HepG2 (cell line): ENCODE measurements around the gene CISH. TPM values are rescaled to one million over a fixed set of nuclear protein-coding genes. Genes with fewer than 3 reads are reported as not detected.

Experiments
- ARNT2 ChIP-seq: sonication (generic); formaldehyde crosslinking; IDR thresholded peaks from 2 replicates; pipeline ENCODE4 v1.8.0; 2022; ENCODE audit warnings: mild to moderate bottlenecking, low read depth, missing genetic modification reagents, moderate library complexity
- CENPBD1 ChIP-seq: sonication (generic); formaldehyde crosslinking; IDR thresholded peaks from 2 replicates; pipeline ENCODE4 v1.8.0; 2022; ENCODE audit warnings: missing genetic modification reagents, low read depth, mild to moderate bottlenecking, borderline replicate concordance
- DBP ChIP-seq: sonication (generic); formaldehyde crosslinking; IDR thresholded peaks from 2 replicates; pipeline ENCODE4 v1.4.0; 2020; ENCODE audit warnings: missing genetic modification reagents; ENCODE audit errors: not compliant biosample characterization
- ETV5 ChIP-seq: IDR thresholded peaks from 2 replicates; pipeline ENCODE4 v1.6.1; 2018; ENCODE audit warnings: missing biosample characterization, missing genetic modification reagents, inconsistent platforms, borderline replicate concordance
- FOXP4 ChIP-seq: sonication (generic); formaldehyde crosslinking; IDR thresholded peaks from 2 replicates; pipeline ENCODE4 v1.4.0; 2020; ENCODE audit warnings: missing genetic modification reagents
- HIC2 ChIP-seq: sonication (generic); formaldehyde crosslinking; IDR thresholded peaks from 2 replicates; pipeline ENCODE4 v1.9.0; 2022; ENCODE audit warnings: low read depth, missing genetic modification reagents
- HOXA3 ChIP-seq: sonication (generic); formaldehyde crosslinking; IDR thresholded peaks from 2 replicates; pipeline ENCODE4 v1.5.0; 2020; ENCODE audit warnings: missing genetic modification reagents
- MLX ChIP-seq: IDR thresholded peaks from 2 replicates; pipeline ENCODE4 v1.6.1; 2016
- MTF1 ChIP-seq: sonication (generic); formaldehyde crosslinking; IDR thresholded peaks from 2 replicates; pipeline ENCODE4 v1.5.0; 2020; ENCODE audit warnings: missing genetic modification reagents
- MXD4 ChIP-seq: IDR thresholded peaks from 2 replicates; pipeline ENCODE4 v1.6.1; 2016; ENCODE audit warnings: mild to moderate bottlenecking, missing biosample characterization, missing genetic modification reagents
- NRL ChIP-seq: sonication (generic); formaldehyde crosslinking; IDR thresholded peaks from 2 replicates; pipeline ENCODE4 v1.5.0; 2020; ENCODE audit warnings: missing genetic modification reagents, mild to moderate bottlenecking, moderate library complexity, borderline replicate concordance
- REL ChIP-seq: sonication (generic); formaldehyde crosslinking; conservative IDR thresholded peaks from 2 replicates; pipeline ENCODE4 v1.8.0; 2022; ENCODE audit warnings: mild to moderate bottlenecking, missing genetic modification reagents, moderate library complexity
- SIN3B ChIP-seq: fragments of 150-350 bp; IDR thresholded peaks from 2 replicates; pipeline ENCODE4 v1.6.1; 2014; ENCODE audit warnings: low read length
- SNAI1 ChIP-seq: sonication (generic); formaldehyde crosslinking; IDR thresholded peaks from 2 replicates; pipeline ENCODE4 v1.5.0; 2020; ENCODE audit warnings: mild to moderate bottlenecking, missing genetic modification reagents, borderline replicate concordance
- ZMYM4 ChIP-seq: sonication (generic); formaldehyde crosslinking; IDR thresholded peaks from 2 replicates; pipeline ENCODE4 v1.8.1; 2023; ENCODE audit warnings: mild to moderate bottlenecking, missing genetic modification reagents
- ZNF232 ChIP-seq: sonication (generic); formaldehyde crosslinking; IDR thresholded peaks from 2 replicates; pipeline ENCODE4 v1.4.0; 2020; ENCODE audit warnings: missing genetic modification reagents, borderline replicate concordance
- ZNF275 ChIP-seq: sonication (generic); formaldehyde crosslinking; IDR thresholded peaks from 2 replicates; pipeline ENCODE4 v1.8.0; 2022; ENCODE audit warnings: missing genetic modification reagents, mild to moderate bottlenecking, inconsistent platforms, borderline replicate concordance
- ZNF598 ChIP-seq: sonication (generic); formaldehyde crosslinking; IDR thresholded peaks from 2 replicates; pipeline ENCODE4 v1.5.1; 2020; ENCODE audit warnings: mild to moderate bottlenecking, missing genetic modification reagents, borderline replicate concordance
- ZNF652 ChIP-seq: IDR thresholded peaks from 2 replicates; pipeline ENCODE4 v1.6.1; 2016; ENCODE audit warnings: low read depth, borderline replicate concordance
- ZNF660 ChIP-seq: sonication (generic); formaldehyde crosslinking; IDR thresholded peaks from 2 replicates; pipeline ENCODE4 v1.5.1; 2020; ENCODE audit warnings: mild to moderate bottlenecking, low read depth, missing genetic modification reagents, borderline replicate concordance
- ZNF75D ChIP-seq: sonication (generic); formaldehyde crosslinking; IDR thresholded peaks from 2 replicates; pipeline ENCODE4 v1.8.1; 2023; ENCODE audit warnings: missing genetic modification reagents, mild to moderate bottlenecking, borderline replicate concordance
- polyA plus RNA-seq, 8 experiments: library from polyadenylated mRNA; depleted of rRNA in 3 of 8; stranded (reverse) in 7 of 8; unstranded in 1 of 8; fragments of >200 nt; fragmentation: Illumina TruSeq in 4 of 8; extraction: Trizol in 4 of 8; gene quantifications; 2 replicates each; pipeline versions ENCODE4 v1.2.1 to v1.2.3, GENCODE V29; 2011 to 2016; ENCODE audit warnings: low read depth in 4 of 8, missing spikeins in 1 of 8, mixed read lengths in 1 of 8; ENCODE audit not compliant: insufficient read depth in 1 of 8
- total RNA-seq, 5 experiments: library from RNA; depleted of rRNA; stranded (reverse); fragments of >200 nt; fragmentation: Illumina TruSeq; extraction: Trizol; gene quantifications; 2 replicates each; pipeline ENCODE4 v1.2.3, GENCODE V29; 2016; ENCODE audit warnings: low read depth in 1 of 5

CISH gene
- total and polyA plus RNA-seq, 2 of the 13 experiments (the other 11 are each of a cell fraction or from before 2014, with no cell fraction given): 0.91 to 1.5 TPM

GRCh38 chr3:50587806-50588758 is 23.5 kb downstream of the CISH start (continued):
- peak; percentile 66; the same call in 1 of the 2 replicates for TF ChIP-seq FOXP4 (CRISPR knock-in tag)
- no peak for TF ChIP-seq ZNF75D
- TF ChIP-seq ZNF660 (CRISPR knock-in tag): no peak
- peak; percentile 27; the same call in 1 of the 2 replicates for TF ChIP-seq ZNF275
- no peak for TF ChIP-seq MXD4 (CRISPR knock-in tag)
- no peak for TF ChIP-seq ZNF598 (CRISPR knock-in tag)
- TF ChIP-seq ETV5 (CRISPR knock-in tag): peak; percentile 45
- 0 out of 2 replicates have a peak, but pooled peaks have one; percentile 44 for TF ChIP-seq ARNT2 (CRISPR knock-in tag)
- TF ChIP-seq SNAI1 (CRISPR knock-in tag): no peak
- TF ChIP-seq HOXA3 (CRISPR knock-in tag): peak; percentile 68; the same call in 1 of the 2 replicates
- TF ChIP-seq MTF1 (CRISPR knock-in tag): no peak
- peak; percentile 82 for TF ChIP-seq HIC2
- TF ChIP-seq ZNF232: 0 out of 2 replicates have a peak, but pooled peaks have one; percentile 37
- TF ChIP-seq NRL (CRISPR knock-in tag): no peak
- TF ChIP-seq ZMYM4 (CRISPR knock-in tag): 0 out of 2 replicates have a peak, but pooled peaks have one; percentile 40
- TF ChIP-seq CENPBD1: no peak
- TF ChIP-seq SIN3B: no peak
- TF ChIP-seq MLX (CRISPR knock-in tag): peak; percentile 97
- TF ChIP-seq DBP (CRISPR knock-in tag): no peak
- no peak for TF ChIP-seq ZNF652 (CRISPR knock-in tag)
- TF ChIP-seq REL (CRISPR knock-in tag): no peak
